NB4 (cell line): ENCODE data around the gene LCN6.
"Not testable (repeated sequence)": the region's sequence is repeated elsewhere in the genome, so short reads cannot be mapped to it uniquely, and the experiment has no call there.

Source experiments
- CTCF ChIP-seq: IDR thresholded peaks from one replicate; pipeline ENCODE4 v1.5.1; 2012; ENCODE audit warnings: low read depth, low read length
- POLR2A ChIP-seq: IDR thresholded peaks from 2 replicates; pipeline ENCODE4 v1.6.1; 2011; ENCODE audit warnings: mild to moderate bottlenecking; ENCODE audit not compliant: insufficient read length; ENCODE audit errors: extremely low read depth

GRCh38 chr9:136788644-136789522 is 40.6 kb upstream of the LCN6 start:
- TF ChIP-seq CTCF, POLR2A: not testable (repeated sequence)
